ENCODE data around the gene MEIOC. TPM values are rescaled to one million over a fixed set of nuclear protein-coding genes. Genes with fewer than 3 reads are reported as not detected.
A peak's percentile ranks its signal among the peaks of the same experiment; 100 is the strongest.

The MEIOC gene
- total and polyA plus RNA-seq, 9 of the 15 experiments (the other 6 are each of a cell fraction or from before 2014, with no cell fraction given) = 0.04 to 0.23 (median 0.06) TPM; not detected in 5

DNA sequence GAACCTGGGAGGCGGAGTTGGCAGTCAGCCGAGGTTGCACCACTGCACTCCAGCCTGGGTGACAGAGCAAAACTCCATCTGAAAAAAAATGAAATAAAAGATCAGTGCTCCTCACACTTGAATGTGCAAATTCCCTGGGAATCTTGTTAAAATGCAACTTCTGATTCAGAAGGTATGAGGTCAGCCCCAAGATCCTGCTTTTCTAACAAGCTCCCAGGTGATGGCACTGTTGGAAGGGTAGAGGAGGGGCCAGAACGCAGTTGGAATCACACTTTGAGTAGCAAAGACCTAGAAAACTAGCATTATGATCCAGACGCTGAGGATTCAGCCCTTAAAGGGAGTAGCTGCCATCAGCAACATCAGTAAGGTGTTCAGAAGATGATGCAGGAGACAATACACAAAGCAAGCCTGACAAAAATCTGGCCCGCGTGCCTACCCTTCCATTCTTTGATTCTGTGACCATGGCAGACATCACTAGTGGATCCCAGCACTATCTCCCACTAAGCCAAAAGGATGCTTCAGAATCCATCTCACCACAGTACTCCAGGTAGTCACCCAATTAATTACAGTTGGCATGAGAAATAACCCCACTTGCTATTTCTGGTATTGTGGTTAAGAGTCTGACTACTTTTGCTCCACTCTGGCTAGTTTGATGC lies 33.1 kb upstream of the MEIOC start (continued):
- TF ChIP-seq RAD21 (CRISPR knock-in tag; conservative IDR thresholded peaks at IDR 0.05 in 1 of 2, IDR thresholded peaks at IDR 0.05 in 1 of 2) = peak in 1 of 2 experiments; percentile 35; a peak in 2 of 4 replicates
- TF ChIP-seq MLLT1 (IDR thresholded peaks at IDR 0.05) = peak in 1 of 2 experiments; percentile 98; a peak in 2 of 4 replicates
- TF ChIP-seq NFATC3 (IDR thresholded peaks at IDR 0.05) = no peak
- TF ChIP-seq ZBTB17 (CRISPR knock-in tag; IDR thresholded peaks at IDR 0.05) = peak; percentile 98
- no peak for TF ChIP-seq KAT2B (IDR thresholded peaks at IDR 0.05; ENCODE audit: low read depth, low read length)
- TF ChIP-seq TRIM28 (IDR thresholded peaks at IDR 0.05) = 0 out of 2 replicates have a peak, but pooled peaks have one; percentile 39
- no peak for TF ChIP-seq RBBP5 (IDR thresholded peaks at IDR 0.05; ENCODE audit: borderline replicate concordance, insufficient read depth, low read length, poor library complexity, severe bottlenecking)
- no peak for TF ChIP-seq ZC3H8 (IDR thresholded peaks at IDR 0.05)
- TF ChIP-seq XRCC5 (IDR thresholded peaks at IDR 0.05; ENCODE audit: low read depth, low read length) = no peak
- TF ChIP-seq MEF2A (IDR thresholded peaks at IDR 0.05; ENCODE audit: control insufficient read depth, low read depth, low read length) = no peak
- no peak for TF ChIP-seq ID3 (CRISPR knock-in tag; IDR thresholded peaks at IDR 0.05)
- no peak for TF ChIP-seq ID3 (tag; IDR thresholded peaks at IDR 0.05)
- peak in 1 of 2 experiments; percentile 78; a peak in 1 of 4 replicates for TF ChIP-seq ZMIZ1 (IDR thresholded peaks at IDR 0.05; ENCODE audit: low read depth in 2 of 2, low read length in 2 of 2)
- peak; percentile 47; the same call in 1 of the 2 replicates for TF ChIP-seq ATF7 (IDR thresholded peaks at IDR 0.05)
- TF ChIP-seq NCOA4 (IDR thresholded peaks at IDR 0.05; ENCODE audit: partially characterized antibody) = no peak
- peak; percentile 25 to 34 (median 30); a peak in 5 of 6 replicates for TF ChIP-seq CTCF (IDR thresholded peaks at IDR 0.05 in 2 of 3, conservative IDR thresholded peaks at IDR 0.05 in 1 of 3; ENCODE audit: insufficient read depth in 2 of 3, low read depth in 1 of 3, low read length in 3 of 3)

Data from K562 (cell line).